NCI-H146 treated with DMSO at 0.1 percent for 48 hours (cell line): ENCODE measurements around the gene ARMC8.
"Not testable (repeated sequence)": the region's sequence is repeated elsewhere in the genome, so short reads cannot be mapped to it uniquely, and the experiment has no call there.

Source experiments
- DNase-seq: peaks from one replicate; lab custom pipeline; 2025; ENCODE audit not compliant: unreplicated experiment; lab: John Stamatoyannopoulos, UW

The ARMC8 gene

DNA sequence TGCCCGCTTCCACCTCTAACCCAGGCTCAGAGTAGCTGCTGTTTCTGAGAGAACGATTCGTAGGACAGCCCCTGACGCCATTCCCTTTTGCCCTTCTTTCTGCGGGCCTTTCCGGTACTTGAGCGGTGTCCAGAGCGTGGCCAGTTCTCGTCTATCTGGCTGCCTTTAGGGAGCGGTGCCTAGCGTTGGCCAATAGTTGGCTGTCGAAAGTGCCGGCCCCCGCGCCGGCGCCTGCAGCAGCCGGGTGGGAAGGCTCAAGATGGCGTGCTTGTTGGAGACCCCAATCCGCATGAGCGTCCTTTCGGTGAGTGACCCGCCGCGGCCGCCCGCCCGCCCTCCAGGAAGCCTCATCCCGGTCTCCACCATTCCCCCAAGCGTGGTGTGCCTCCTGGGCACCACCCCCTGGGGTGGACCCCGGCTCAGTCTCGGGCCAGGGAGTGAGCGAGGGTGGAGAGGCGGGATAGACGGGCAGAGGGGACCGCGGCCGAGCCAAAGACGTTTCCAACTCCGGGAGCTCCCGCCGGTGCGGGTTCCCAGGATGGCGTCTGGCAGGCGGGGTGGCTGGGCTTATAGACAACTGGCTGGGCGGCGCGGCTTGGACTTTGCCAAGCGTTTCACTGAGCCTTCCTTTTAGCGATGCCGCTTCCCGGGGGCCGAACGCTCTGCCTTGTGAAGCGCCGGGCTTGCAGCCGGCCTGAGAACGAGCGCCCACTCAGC lies at the start of gene ARMC8:
Gene ARMC8 (plus strand): TSS at position 6 of the 717 bp plus-strand sequence. CDS start 254 bp downstream, at position 260.
- DNase-seq, result peak; percentile 88

DNA sequence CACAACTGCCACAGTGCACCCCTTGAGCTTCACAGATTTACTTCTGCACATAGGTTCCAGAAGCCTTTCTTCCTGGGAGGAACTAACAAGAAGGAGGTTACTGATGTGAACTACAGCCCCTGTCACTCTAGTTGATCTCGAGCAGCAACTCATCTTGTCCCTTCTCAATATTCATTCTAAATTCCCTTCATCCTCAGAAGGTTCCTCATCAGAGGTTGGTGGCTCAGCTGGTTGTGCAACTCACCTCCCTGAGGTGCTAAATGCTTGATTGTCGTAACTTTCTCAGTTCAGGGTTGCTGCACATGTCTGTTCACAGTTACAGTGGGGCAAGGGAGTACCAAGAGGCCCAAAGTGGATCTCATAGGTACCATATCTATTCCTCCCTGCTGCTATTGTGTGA lies 49.2 kb upstream of the ARMC8 start:
- no peak for DNase-seq

GRCh38 chr3:138139691-138140090 lies 47.4 kb upstream of the ARMC8 start:
- DNase-seq, result no peak

- DNase-seq, result no peak
Measured at GRCh38 chr3:138140940-138141339, 46.2 kb upstream of the ARMC8 start.

- DNase-seq, result not testable (repeated sequence)
Measured at GRCh38 chr3:138142181-138142580, 44.9 kb upstream of the ARMC8 start.

- DNase-seq, result peak; percentile 27
Measured at GRCh38 chr3:138148503-138148902, 38.6 kb upstream of the ARMC8 start.

DNA sequence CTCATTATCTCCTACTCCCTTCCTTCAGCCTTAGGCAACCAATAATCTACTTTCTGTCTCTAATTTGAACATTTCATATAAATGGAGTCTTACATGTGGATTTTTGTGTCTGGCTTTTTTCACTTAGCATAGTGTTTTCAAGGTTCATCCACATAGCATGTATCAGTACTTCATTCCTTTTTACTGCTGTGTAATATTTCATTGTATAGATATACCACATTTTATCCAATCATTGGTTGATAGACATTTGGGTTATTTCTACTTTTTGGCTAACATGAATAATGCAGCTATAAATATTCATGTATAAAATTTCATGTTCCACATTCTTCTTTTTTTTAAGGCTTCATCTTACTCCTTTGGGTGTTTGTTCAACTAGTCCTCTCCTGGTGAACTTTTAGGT lies 32.6 kb upstream of the ARMC8 start:
- no peak for DNase-seq

DNA sequence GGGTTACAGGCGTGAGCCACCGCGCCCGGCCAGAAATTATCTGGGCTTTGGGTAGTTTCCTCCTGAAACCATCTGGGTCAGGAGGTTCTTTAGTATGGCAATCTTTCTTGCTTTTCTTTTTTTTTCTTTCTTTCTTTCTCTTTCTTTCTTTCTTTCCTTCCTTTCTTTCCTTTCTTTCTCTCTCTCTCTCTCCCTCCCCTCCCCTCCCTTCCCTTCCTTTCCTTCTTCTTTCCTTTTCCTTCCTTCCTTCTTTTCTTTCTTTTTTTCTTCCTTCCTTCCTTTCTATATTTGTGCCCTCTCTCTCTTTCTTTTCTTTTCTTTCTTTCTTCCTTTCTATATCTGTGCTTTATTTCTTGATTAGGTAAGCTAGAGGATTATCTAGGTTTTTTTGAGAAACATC lies 29.4 kb upstream of the ARMC8 start:
- DNase-seq, result no peak

DNA sequence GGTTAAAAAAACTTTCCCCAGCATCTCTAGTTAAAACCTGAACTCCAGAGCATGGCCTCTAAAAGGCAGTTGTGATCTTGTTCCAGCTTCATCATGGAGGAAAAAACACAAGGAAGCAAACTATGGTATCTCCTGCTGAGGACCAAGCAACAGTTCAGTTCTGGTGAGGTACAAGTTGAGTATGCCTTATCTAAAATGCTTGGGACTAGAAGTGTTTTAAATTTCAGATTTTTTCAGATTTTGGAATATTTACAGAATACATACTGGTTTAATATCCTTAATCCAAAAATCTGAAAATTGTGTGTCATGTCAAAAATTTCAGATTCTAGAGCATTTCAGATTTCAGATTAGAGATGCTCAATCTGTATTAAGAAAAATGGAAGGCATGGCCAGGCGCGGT lies 22.0 kb upstream of the ARMC8 start:
- no peak for DNase-seq

DNA sequence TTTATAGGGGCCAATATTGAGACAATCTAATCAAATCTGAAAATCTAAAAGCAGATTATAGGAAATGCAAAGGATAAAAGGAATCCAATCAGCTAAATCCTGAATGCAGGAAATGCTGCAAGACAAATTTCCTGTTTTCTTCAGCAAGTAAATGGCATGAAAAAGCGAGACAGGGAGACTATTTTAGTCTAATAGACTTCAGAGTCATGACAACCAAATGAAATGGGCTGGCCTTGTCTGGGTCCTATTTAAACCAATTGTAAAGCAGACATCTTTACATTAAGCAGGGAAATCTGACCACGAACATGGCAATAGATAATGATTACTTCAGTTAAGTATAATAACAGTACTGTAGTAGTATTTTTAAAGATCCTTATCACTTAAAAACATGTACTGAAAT lies 14.5 kb upstream of the ARMC8 start:
- DNase-seq, result no peak

GRCh38 chr3:138173769-138174420 lies 13.2 kb upstream of the ARMC8 start:
- DNase-seq, result no peak

- DNase-seq, result peak; percentile 93
Measured at GRCh38 chr3:138174421-138175131, 12.5 kb upstream of the ARMC8 start, which contains the start of gene DBR1. Gene DBR1, minus strand, starts transcription at chr3:138174921. Its CDS starts 126 bp downstream, at chr3:138174795.

GRCh38 chr3:138180375-138181029 lies 6.6 kb upstream of the ARMC8 start:
- DNase-seq, result peak; percentile 89

DNA sequence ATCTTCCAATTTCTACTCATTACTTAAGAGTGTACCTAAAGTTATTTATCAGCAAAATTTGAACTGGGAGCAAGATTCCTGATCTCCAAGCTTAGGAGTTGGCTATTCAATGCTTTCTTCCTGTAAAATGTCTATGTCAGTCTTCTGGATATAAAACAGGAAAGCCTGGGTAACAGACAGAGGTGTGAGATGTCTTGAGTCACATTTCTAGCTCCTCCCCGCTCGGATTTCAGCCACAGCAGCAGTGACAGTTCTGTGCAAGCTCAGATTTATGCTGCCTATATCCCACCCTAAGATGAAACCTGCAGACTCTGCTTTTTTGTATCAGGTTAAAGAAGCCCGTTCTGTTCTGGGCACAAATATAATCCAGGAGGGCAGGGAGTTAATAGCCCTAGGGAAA lies 2.1 kb upstream of the ARMC8 start:
- no peak for DNase-seq

- peak; percentile 42 for DNase-seq
Measured at GRCh38 chr3:138186221-138186620, 880 bp upstream of the ARMC8 start.

DNA sequence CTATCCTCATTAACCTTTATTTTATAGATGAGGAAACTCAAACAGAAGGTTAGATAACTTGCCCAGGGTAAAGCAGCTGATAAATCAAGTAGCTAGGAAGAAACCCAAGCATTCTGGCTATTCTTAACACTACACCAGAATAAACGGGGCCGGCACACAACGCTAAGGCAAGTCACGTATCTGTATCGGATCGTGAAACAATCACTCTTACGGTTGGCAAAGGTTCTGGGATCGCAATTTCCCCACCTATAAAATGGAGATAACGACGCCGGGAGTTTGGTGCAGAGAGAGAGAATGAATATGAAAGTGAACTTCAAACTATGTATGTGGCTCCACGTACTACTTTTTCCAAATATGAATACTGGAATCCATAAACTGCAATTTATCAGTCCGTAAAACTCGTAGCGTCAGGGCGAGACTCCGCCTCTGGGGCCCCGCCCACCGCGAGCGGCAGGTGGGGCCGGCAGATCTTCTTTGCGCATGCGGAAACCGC lies 252 bp upstream of the ARMC8 start:
- DNase-seq, result peak; percentile 86

GRCh38 chr3:138188013-138188730 lies 1.1 kb downstream of the ARMC8 start:
- DNase-seq, result peak; percentile 52

DNA sequence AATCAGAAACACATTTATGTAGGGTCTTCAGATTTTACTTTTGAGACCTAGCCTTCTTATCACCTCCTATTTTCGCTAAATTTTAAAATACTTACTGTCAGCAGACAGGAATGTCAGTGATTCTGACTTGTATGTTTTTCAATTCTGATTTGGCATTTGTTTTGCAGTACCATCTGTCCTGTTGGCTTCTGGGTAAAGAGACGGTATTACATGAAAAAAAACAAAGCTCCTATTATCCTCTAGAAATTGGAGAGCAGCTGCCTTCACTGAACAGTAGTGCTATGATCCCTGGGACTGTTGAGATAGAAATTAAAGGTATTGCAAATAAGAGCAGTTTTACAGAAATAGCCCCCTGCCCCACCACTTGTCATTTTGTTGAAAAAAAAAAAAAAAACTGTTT lies 8.4 kb downstream of the ARMC8 start:
- peak; percentile 25 for DNase-seq

DNA sequence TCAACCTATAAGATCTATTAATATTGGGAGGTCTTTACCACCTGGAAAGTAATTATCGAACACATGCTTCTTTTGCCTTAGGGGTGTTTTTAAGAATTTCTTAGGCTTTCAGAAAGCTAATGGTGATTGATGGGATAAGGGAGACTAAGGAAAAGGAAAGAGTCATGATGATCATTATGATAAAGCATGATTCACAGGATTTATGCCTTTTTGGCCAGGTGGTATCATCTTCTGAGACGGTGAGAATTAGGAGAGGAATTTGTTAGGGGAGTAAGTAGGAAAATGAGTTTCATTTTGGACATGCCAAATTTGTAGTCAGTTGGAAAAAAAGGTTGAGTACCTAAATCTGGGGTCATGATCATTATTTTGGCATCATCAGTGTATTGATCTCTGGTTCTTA lies 8.9 kb downstream of the ARMC8 start:
- DNase-seq, result no peak

DNA sequence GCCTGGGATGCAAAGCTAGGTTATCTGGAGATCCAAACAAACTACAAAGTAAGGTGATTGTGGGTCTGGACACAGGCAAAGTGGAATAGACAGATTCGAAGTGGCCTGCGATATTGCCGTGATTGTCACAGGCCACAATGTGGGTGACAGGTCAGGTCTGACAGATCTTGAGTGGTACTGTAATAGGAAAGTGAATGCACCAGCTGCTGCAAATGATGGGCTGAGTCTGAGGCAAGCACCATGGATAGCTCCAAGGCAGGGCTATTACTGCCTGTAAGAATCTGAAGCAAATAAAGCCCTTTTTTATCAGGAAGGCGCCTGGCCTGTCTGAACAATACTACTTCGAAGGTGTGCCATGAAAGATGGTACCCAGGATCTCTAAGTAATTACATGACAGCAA lies 10.0 kb downstream of the ARMC8 start:
- no peak for DNase-seq

- DNase-seq, result no peak
Measured at GRCh38 chr3:138197524-138197923, 10.4 kb downstream of the ARMC8 start.
